Progenitor cell of endocrine pancreas (in vitro differentiated cells): ENCODE data around the gene RTN4RL2. TPM values are rescaled to one million over a fixed set of nuclear protein-coding genes. Genes with fewer than 3 reads are reported as not detected.

Experiments used
- DNase-seq: peaks from one replicate; pipeline ENCODE4 v3.0.0; 2021; ENCODE audit warnings: low spot score; ENCODE audit not compliant: unreplicated experiment
- H3K27ac Mint-ChIP-seq: 2 replicates; pipeline ENCODE4 v1.8.0; 2021; ENCODE audit warnings: mild to moderate bottlenecking, moderate library complexity, mixed read lengths
- H3K27me3 Mint-ChIP-seq: 2 replicates; pipeline ENCODE4 v1.8.0; 2021; ENCODE audit warnings: mixed read lengths
- H3K36me3 Mint-ChIP-seq: 2 replicates; pipeline ENCODE4 v1.8.0; 2022; ENCODE audit warnings: mixed read lengths; ENCODE audit not compliant: insufficient read depth
- H3K4me1 Mint-ChIP-seq: 2 replicates; pipeline ENCODE4 v1.8.0; 2021; ENCODE audit warnings: low read depth, mixed read lengths
- H3K4me3 Mint-ChIP-seq: 2 replicates; pipeline ENCODE4 v1.8.0; 2021; ENCODE audit warnings: low read depth, mild to moderate bottlenecking, moderate library complexity, mixed read lengths
- H3K9me3 Mint-ChIP-seq: 2 replicates; pipeline ENCODE4 v1.8.0; 2021; ENCODE audit warnings: low read depth, mixed read lengths
- total RNA-seq: library from RNA; stranded (reverse); gene quantifications from 2 replicates; pipeline ENCODE4 v1.2.1, GENCODE V29; 2021
- TF ChIP-seq, protein P1 (sequence below): fragments of 200-600 bp; sonication (generic); IDR thresholded peaks from one replicate; pipeline ENCODE4 v1.5.0; 2021; ENCODE audit warnings: antibody characterized with exemption, mild to moderate bottlenecking; ENCODE audit not compliant: unreplicated experiment

Gene RTN4RL2
- total RNA-seq, 1 donor from 2014 or later = 1.9 TPM

DNA sequence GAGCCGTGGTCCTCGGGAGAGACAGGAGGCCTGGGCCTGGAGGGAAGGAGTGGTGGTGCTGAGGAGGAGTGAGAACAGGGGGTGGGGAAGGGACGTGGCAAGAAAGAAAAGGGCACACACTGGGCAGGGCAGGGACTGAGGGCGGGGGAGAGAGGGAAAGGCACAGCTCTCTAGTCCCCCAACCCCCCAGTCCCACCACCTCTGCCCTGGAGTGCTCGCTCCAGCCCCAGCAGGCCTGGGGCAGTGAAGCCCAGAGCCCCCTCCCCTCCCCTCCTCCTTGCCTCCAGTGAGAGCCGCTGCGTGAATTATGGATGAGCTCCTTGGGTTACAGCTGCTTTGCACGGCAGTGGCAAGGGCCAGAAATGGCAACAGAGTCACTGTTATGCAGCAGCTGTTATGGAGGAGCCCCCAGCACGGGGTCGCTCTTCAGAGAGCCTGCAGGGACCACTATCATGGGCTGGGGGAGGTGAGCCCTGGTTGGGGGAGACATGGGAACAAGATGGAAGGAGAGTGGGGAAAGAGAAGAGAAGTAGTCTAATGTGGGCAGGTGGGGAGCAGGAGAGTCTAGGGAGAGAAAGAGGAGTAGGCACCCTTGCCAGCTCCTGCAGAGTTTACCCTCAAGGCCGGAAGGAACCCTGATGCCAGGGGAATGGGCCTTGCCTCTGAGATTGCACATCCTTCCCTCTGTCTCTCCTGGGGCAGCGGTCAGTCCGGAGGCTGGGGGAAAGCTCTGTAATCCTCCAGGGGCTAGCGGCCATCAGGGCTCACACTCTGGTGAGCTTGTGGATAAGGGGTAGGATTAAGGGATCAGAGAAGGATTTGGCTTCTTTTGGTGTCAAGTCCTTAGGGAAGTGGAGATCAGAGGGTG, 3.6 kb downstream of the RTN4RL2 start:
- Mint-ChIP-seq H3K36me3 (peaks cover 1% of the 10 kb centered on the region), H3K4me3 (no peak overlapping the region), H3K27me3 (peaks cover 70% of the 10 kb centered on the region), H3K9me3 (no peaks in the 10 kb centered on the region), H3K27ac (no peak overlapping the region), H3K4me1 (peaks cover 9% of the 10 kb centered on the region)
- TF ChIP-seq, protein P1, sequence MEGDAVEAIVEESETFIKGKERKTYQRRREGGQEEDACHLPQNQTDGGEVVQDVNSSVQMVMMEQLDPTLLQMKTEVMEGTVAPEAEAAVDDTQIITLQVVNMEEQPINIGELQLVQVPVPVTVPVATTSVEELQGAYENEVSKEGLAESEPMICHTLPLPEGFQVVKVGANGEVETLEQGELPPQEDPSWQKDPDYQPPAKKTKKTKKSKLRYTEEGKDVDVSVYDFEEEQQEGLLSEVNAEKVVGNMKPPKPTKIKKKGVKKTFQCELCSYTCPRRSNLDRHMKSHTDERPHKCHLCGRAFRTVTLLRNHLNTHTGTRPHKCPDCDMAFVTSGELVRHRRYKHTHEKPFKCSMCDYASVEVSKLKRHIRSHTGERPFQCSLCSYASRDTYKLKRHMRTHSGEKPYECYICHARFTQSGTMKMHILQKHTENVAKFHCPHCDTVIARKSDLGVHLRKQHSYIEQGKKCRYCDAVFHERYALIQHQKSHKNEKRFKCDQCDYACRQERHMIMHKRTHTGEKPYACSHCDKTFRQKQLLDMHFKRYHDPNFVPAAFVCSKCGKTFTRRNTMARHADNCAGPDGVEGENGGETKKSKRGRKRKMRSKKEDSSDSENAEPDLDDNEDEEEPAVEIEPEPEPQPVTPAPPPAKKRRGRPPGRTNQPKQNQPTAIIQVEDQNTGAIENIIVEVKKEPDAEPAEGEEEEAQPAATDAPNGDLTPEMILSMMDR = no peak
- no peak for DNase-seq

DNA sequence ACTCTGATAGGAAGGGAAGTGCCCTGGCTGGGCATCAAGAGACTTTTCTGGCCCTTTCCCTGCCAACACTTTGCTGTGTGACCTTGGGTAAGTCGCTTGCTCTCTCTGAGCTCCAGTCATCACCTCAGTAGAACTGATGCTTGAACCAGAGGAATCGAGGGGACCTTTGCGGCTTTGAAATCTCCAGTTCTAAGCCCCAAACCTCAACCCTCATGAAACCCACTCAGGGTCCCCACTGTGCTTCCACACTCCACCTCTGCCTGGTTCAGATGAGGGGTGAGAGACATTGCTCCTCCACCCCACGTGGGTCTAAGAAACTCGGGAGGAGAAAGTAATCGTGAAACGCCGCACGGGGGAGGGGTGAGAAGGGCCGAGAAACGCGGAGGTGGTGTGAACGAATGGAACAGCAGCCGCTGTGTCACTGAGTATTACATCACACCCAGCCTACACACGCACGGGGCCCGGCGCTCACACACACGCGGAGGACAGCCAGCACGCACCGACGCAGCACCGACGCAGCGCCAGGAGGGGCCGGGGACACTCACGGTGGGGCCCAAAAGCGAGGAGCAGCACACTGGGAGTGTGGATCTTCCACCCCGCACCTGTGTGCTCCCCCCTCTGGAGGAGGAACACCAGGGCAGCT, 4.3 kb downstream of the RTN4RL2 start:
- H3K27ac Mint-ChIP-seq = no peak overlapping the region
- TF ChIP-seq, protein P1 = no peak
- H3K36me3 Mint-ChIP-seq = peaks cover 1% of the 10 kb centered on the region
- DNase-seq = no peak
- no peak overlapping the region for H3K4me3 Mint-ChIP-seq
- no peaks in the 10 kb centered on the region for H3K9me3 Mint-ChIP-seq
- peaks cover 69% of the 10 kb centered on the region for H3K27me3 Mint-ChIP-seq
- peaks cover 4% of the 10 kb centered on the region for H3K4me1 Mint-ChIP-seq

DNA sequence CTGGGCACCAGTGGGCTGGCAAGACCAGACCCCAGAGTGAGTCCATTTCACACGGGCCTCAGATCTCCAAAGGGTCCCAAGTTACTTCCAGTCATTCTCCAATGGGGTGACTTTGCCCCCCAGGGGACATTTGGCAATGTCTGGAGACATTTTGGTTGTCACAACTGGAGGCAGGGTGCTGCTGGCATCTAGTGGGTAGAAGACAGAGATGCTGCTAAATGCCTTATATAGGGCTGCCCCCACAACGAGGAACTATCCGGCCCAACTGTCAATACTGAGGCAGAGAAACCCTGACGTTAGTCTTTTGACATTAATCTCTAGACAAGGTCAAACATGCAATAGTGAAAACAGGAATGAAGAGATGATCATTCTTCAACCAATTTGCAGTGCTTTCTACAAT, 6.4 kb downstream of the RTN4RL2 start:
- H3K4me1 Mint-ChIP-seq = no peaks in the 10 kb centered on the region
- no peak overlapping the region for H3K27ac Mint-ChIP-seq
- peaks cover 58% of the 10 kb centered on the region for H3K27me3 Mint-ChIP-seq
- no peaks in the 10 kb centered on the region for H3K9me3 Mint-ChIP-seq
- no peak overlapping the region for H3K4me3 Mint-ChIP-seq
- H3K36me3 Mint-ChIP-seq = peaks cover 1% of the 10 kb centered on the region
- no peak for DNase-seq
- TF ChIP-seq, protein P1 = no peak

DNA sequence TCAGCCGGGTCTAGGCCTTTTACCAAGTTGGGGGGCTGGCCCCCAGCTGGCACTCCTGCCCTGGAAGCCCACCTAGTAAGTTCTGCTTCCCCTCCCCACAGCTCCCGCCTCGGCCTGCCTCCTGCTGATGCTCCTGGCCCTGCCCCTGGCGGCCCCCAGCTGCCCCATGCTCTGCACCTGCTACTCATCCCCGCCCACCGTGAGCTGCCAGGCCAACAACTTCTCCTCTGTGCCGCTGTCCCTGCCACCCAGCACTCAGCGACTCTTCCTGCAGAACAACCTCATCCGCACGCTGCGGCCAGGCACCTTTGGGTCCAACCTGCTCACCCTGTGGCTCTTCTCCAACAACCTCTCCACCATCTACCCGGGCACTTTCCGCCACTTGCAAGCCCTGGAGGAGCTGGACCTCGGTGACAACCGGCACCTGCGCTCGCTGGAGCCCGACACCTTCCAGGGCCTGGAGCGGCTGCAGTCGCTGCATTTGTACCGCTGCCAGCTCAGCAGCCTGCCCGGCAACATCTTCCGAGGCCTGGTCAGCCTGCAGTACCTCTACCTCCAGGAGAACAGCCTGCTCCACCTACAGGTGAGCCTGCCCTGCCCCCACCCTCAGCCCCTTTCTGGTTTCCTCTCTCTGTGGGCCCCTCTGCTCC, 7.3 kb downstream of the RTN4RL2 start:
- Mint-ChIP-seq H3K4me3 (no peak overlapping the region), H3K27me3 (peaks cover 49% of the 10 kb centered on the region), H3K27ac (no peak overlapping the region), H3K9me3 (no peaks in the 10 kb centered on the region), H3K36me3 (peaks cover 1% of the 10 kb centered on the region), H3K4me1 (no peaks in the 10 kb centered on the region)
- TF ChIP-seq, protein P1 = no peak
- DNase-seq = no peak

DNA sequence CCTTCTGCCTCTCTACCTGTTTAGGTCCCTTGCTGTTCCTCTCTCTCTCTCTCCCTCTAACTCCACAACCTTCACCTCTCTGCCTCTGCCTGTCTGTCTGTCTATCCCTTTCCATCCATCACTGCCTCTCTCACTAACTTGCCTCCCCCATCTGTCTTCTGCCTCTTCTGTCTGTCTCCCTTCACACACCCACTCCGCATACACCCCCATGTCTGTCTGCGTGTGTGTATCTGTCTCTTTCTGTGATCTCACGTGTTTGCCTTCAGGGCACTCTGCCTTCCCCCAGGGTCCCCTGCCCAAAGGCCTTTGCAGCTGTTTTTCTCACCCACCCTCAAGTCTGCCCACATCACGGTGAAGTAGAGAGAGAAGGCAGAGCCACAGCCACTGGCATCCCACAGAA, 7.9 kb downstream of the RTN4RL2 start:
- Mint-ChIP-seq H3K4me1 (no peaks in the 10 kb centered on the region), H3K9me3 (no peaks in the 10 kb centered on the region), H3K27ac (no peak overlapping the region), H3K36me3 (no peaks in the 10 kb centered on the region), H3K4me3 (no peak overlapping the region), H3K27me3 (peaks cover 47% of the 10 kb centered on the region)
- DNase-seq = no peak
- TF ChIP-seq, protein P1 = no peak
